ENCODE measurements around the gene SPN. TPM values are rescaled to one million over a fixed set of nuclear protein-coding genes. Genes with fewer than 3 reads are reported as not detected.

SPN gene
- total and polyA plus RNA-seq, 9 of the 15 experiments (the other 6 are each of a cell fraction or from before 2014, with no cell fraction given): 24.3 to 225 (median 79.4) TPM

GRCh38 chr16:29675811-29676643, 13.0 kb downstream of the SPN start (continued):
- TF ChIP-seq LEF1 (IDR thresholded peaks at IDR 0.05) (no peak), TCF7 (IDR thresholded peaks at IDR 0.05; ENCODE audit: borderline replicate concordance) (no peak), HOXB6 (CRISPR knock-in tag; IDR thresholded peaks at IDR 0.05; ENCODE audit: borderline replicate concordance) (no peak), NCOA1 (IDR thresholded peaks at IDR 0.05; ENCODE audit: low read depth) (no peak), CEBPB (tag; IDR thresholded peaks at IDR 0.05) (no peak), SRSF9 (IDR thresholded peaks at IDR 0.05; ENCODE audit: borderline replicate concordance, low read depth, low read length) (no peak), ZNF324 (CRISPR knock-in tag; IDR thresholded peaks at IDR 0.05) (no peak), ZNF232 (CRISPR knock-in tag; IDR thresholded peaks at IDR 0.05) (no peak), ZC3H4 (CRISPR knock-in tag; IDR thresholded peaks at IDR 0.05; ENCODE audit: borderline replicate concordance) (no peak), CREB3L1 (IDR thresholded peaks at IDR 0.05; ENCODE audit: borderline replicate concordance, low read depth) (peak; percentile 52), TCF3 (CRISPR knock-in tag; IDR thresholded peaks at IDR 0.05) (no peak), ETS1 (conservative IDR thresholded peaks at IDR 0.05; ENCODE audit: control insufficient read depth, low read depth, low read length) (no peak; the same call in 1 of the 2 replicates), ARID2 (IDR thresholded peaks at IDR 0.05) (no peak), MNT (conservative IDR thresholded peaks at IDR 0.05) (0 out of 4 replicates have a peak, but pooled peaks have one; percentile 16 to 23), ZNF507 (tag; conservative IDR thresholded peaks at IDR 0.05) (no peak)
- TF ChIP-seq, protein P1, sequence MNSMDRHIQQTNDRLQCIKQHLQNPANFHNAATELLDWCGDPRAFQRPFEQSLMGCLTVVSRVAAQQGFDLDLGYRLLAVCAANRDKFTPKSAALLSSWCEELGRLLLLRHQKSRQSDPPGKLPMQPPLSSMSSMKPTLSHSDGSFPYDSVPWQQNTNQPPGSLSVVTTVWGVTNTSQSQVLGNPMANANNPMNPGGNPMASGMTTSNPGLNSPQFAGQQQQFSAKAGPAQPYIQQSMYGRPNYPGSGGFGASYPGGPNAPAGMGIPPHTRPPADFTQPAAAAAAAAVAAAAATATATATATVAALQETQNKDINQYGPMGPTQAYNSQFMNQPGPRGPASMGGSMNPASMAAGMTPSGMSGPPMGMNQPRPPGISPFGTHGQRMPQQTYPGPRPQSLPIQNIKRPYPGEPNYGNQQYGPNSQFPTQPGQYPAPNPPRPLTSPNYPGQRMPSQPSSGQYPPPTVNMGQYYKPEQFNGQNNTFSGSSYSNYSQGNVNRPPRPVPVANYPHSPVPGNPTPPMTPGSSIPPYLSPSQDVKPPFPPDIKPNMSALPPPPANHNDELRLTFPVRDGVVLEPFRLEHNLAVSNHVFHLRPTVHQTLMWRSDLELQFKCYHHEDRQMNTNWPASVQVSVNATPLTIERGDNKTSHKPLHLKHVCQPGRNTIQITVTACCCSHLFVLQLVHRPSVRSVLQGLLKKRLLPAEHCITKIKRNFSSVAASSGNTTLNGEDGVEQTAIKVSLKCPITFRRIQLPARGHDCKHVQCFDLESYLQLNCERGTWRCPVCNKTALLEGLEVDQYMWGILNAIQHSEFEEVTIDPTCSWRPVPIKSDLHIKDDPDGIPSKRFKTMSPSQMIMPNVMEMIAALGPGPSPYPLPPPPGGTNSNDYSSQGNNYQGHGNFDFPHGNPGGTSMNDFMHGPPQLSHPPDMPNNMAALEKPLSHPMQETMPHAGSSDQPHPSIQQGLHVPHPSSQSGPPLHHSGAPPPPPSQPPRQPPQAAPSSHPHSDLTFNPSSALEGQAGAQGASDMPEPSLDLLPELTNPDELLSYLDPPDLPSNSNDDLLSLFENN (IDR thresholded peaks at IDR 0.05; ENCODE audit: low read depth in 2 of 2, low read length in 2 of 2): no peak
- TF ChIP-seq, protein P2, sequence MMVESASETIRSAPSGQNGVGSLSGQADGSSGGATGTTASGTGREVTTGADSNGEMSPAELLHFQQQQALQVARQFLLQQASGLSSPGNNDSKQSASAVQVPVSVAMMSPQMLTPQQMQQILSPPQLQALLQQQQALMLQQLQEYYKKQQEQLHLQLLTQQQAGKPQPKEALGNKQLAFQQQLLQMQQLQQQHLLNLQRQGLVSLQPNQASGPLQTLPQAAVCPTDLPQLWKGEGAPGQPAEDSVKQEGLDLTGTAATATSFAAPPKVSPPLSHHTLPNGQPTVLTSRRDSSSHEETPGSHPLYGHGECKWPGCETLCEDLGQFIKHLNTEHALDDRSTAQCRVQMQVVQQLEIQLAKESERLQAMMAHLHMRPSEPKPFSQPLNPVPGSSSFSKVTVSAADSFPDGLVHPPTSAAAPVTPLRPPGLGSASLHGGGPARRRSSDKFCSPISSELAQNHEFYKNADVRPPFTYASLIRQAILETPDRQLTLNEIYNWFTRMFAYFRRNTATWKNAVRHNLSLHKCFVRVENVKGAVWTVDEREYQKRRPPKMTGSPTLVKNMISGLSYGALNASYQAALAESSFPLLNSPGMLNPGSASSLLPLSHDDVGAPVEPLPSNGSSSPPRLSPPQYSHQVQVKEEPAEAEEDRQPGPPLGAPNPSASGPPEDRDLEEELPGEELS (CRISPR knock-in tag; IDR thresholded peaks at IDR 0.05; ENCODE audit: borderline replicate concordance): no peak
